Lung (tissue), 12 donors: ENCODE results near the gene ARID1B. TPM values are rescaled to one million over a fixed set of nuclear protein-coding genes. Genes with fewer than 3 reads are reported as not detected.

Experiments used
- ATAC-seq: fragments of 200-7000 bp; cut with Tn5 transposase; one replicate; pipeline ENCODE4 v1.9.1; 2020; ENCODE audit warnings: moderate number of reproducible peaks; ENCODE audit not compliant: insufficient read depth, low FRiP score
- DNase-seq, 3 donors: peaks; one replicate each; pipeline ENCODE4 v3.0.0-alpha.2; 2013 to 2017
- H3K27ac ChIP-seq, 2 donors: one replicate each; pipeline ENCODE4 v1.5.1; 2013; ENCODE audit warnings: mild to moderate bottlenecking in 2 of 2, moderate library complexity in 2 of 2, control low read depth in 1 of 2, inconsistent platforms in 1 of 2, low read depth in 1 of 2, low read length in 1 of 2
- H3K27me3 ChIP-seq, 3 donors: one replicate each; pipeline ENCODE4 v1.5.1; 2013; ENCODE audit warnings: low read length in 2 of 3; ENCODE audit not compliant: control insufficient read depth in 3 of 3, insufficient read depth in 3 of 3
- H3K36me3 ChIP-seq, 4 donors: one replicate each; pipeline ENCODE4 v1.5.1; 2013; ENCODE audit warnings: low read length in 4 of 4, mild to moderate bottlenecking in 1 of 4, moderate library complexity in 1 of 4; ENCODE audit not compliant: control insufficient read depth in 4 of 4, insufficient read depth in 4 of 4
- H3K4me1 ChIP-seq, 5 donors: one replicate each; pipeline ENCODE4 v1.5.1; 2013; ENCODE audit warnings: low read length in 5 of 5, mild to moderate bottlenecking in 2 of 5, moderate library complexity in 1 of 5; ENCODE audit not compliant: control insufficient read depth in 5 of 5, insufficient read depth in 5 of 5
- H3K4me3 ChIP-seq: one replicate; pipeline ENCODE4 v1.5.1; 2013; ENCODE audit warnings: mild to moderate bottlenecking, control low read depth, moderate library complexity
- H3K9ac ChIP-seq, 2 donors: one replicate each; pipeline ENCODE4 v1.5.1; 2013; ENCODE audit warnings: low read length in 2 of 2, control low read depth in 1 of 2; ENCODE audit not compliant: insufficient read depth in 1 of 2
- H3K9me3 ChIP-seq, 4 donors: one replicate each; pipeline ENCODE4 v1.5.1; 2013; ENCODE audit warnings: low read length in 3 of 4, mild to moderate bottlenecking in 1 of 4, moderate library complexity in 1 of 4; ENCODE audit not compliant: control insufficient read depth in 4 of 4, insufficient read depth in 3 of 4
- CTCF ChIP-seq: IDR thresholded peaks from 2 replicates; pipeline ENCODE4 v1.5.1; 2012; ENCODE audit warnings: mild to moderate bottlenecking; ENCODE audit errors: control extremely low read depth, extremely low read depth
- WGBS, 2 donors: extraction: QIAGEN DNeasy Blood & Tissue Kit; methylation state at CpG; one replicate each; pipeline ENCODE4 v1.1.7; 2013; 5-methylcytosine and 5-hydroxymethylcytosine counted together
- polyA plus RNA-seq, 2 donors: library from polyadenylated mRNA; stranded (reverse); fragments of 200-250 nt; gene quantifications; one replicate each; pipeline ENCODE4 v1.2.1, GENCODE V29; 2013
- total RNA-seq, 2 donors: library from RNA; depleted of rRNA in 1 of 2; stranded (reverse); fragments of >200 nt in 1 of 2; gene quantifications; one replicate each; pipeline ENCODE4 v1.2.1, GENCODE V29; 2014 to 2021
- donor health status: control.
- donor health status: control.
- donor health status: Bipolar disorder and iron deficiency.
- donor health status: healthy.
- donor health status: DM: yes; HTN: yes; CAD: no.

ARID1B gene
- total and polyA plus RNA-seq, 4 donors: 10.5 to 239 (median 50.9) TPM

- no peak for TF ChIP-seq CTCF
- Histone ChIP-seq H3K36me3 (peaks cover 0 to 2% (median 0%) of the 10 kb centered on the region in 4 donors), H3K4me3 (no peak overlapping the region), H3K27me3 (no peaks in the 10 kb centered on the region), H3K9me3 (no peaks in the 10 kb centered on the region), H3K27ac (no peak overlapping the region), H3K9ac (no peak overlapping the region), H3K4me1 (peaks cover 2 to 46% (median 19%) of the 10 kb centered on the region in 5 donors)
- peak in 1 of 3 donors; percentile 64 for DNase-seq
- ATAC-seq: no peak
- 88 to 89% methylated on average over 11 of the region's 11 CpGs for WGBS, 2 donors
Observed at GRCh38 chr6:157126183-157127098, 349.3 kb downstream of the ARID1B start.

GRCh38 chr6:157128235-157128775, 351.1 kb downstream of the ARID1B start:
- H3K27me3 ChIP-seq: no peaks in the 10 kb centered on the region
- WGBS, 2 donors: 69 to 74% methylated on average over 5 of the region's 5 CpGs
- no peak overlapping the region for H3K4me3 ChIP-seq

GRCh38 chr6:157131250-157131649, 354.1 kb downstream of the ARID1B start:
- H3K27ac ChIP-seq: no peak overlapping the region
- no peak overlapping the region for H3K9ac ChIP-seq
- WGBS, 2 donors: 94 to 95% methylated on average over 8 of the region's 8 CpGs
- DNase-seq (no peak), ATAC-seq (no peak)
- no peaks in the 10 kb centered on the region for H3K27me3 ChIP-seq
- no peaks in the 10 kb centered on the region for H3K9me3 ChIP-seq
- no peak for TF ChIP-seq CTCF
- H3K4me1 ChIP-seq: peaks cover 1 to 24% (median 12%) of the 10 kb centered on the region in 5 donors
- H3K4me3 ChIP-seq: no peak overlapping the region
- peaks cover 0 to 11% (median 10%) of the 10 kb centered on the region in 4 donors for H3K36me3 ChIP-seq

More at GRCh38 chr6:157128235-157128775, 351.1 kb downstream of the ARID1B start:
- Histone ChIP-seq H3K36me3 (peaks cover 0 to 5% (median 2%) of the 10 kb centered on the region in 4 donors), H3K9me3 (no peaks in the 10 kb centered on the region), H3K9ac (no peak overlapping the region), H3K27ac (no peak overlapping the region), H3K4me1 (peaks cover 0 to 31% (median 11%) of the 10 kb centered on the region in 5 donors)
- ATAC-seq (no peak), DNase-seq (no peak)
- TF ChIP-seq CTCF: no peak
